Activated CD8-positive, alpha-beta memory T cell treated with anti-CD3 and anti-CD28 coated beads for 36 hours (primary cell): ENCODE data around the gene POMT2. TPM values are rescaled to one million over a fixed set of nuclear protein-coding genes. Genes with fewer than 3 reads are reported as not detected.
"Not testable (repeated sequence)": the region's sequence is repeated elsewhere in the genome, so short reads cannot be mapped to it uniquely, and the experiment has no call there.

Source experiments
- CTCF ChIA-PET: fragments of 350-600 bp; sonication (Branson Sonifier 250); formaldehyde crosslinking; loops from one replicate; lab custom pipeline; 2021; ENCODE audit warnings: antibody characterized with exemption; lab: Charles Lee
- POLR2A ChIA-PET: fragments of 350-600 bp; sonication (Branson Sonifier 250); formaldehyde crosslinking; loops from one replicate; lab custom pipeline; 2021; ENCODE audit warnings: antibody characterized with exemption; lab: Charles Lee
- total RNA-seq, 2 experiments: library from RNA; stranded (reverse); gene quantifications; one replicate each; pipeline ENCODE4 v1.2.3, GENCODE V29; 2021

POMT2 gene, protein sequence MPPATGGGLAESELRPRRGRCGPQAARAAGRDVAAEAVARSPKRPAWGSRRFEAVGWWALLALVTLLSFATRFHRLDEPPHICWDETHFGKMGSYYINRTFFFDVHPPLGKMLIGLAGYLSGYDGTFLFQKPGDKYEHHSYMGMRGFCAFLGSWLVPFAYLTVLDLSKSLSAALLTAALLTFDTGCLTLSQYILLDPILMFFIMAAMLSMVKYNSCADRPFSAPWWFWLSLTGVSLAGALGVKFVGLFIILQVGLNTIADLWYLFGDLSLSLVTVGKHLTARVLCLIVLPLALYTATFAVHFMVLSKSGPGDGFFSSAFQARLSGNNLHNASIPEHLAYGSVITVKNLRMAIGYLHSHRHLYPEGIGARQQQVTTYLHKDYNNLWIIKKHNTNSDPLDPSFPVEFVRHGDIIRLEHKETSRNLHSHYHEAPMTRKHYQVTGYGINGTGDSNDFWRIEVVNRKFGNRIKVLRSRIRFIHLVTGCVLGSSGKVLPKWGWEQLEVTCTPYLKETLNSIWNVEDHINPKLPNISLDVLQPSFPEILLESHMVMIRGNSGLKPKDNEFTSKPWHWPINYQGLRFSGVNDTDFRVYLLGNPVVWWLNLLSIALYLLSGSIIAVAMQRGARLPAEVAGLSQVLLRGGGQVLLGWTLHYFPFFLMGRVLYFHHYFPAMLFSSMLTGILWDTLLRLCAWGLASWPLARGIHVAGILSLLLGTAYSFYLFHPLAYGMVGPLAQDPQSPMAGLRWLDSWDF
- 10 to 100 TPM; 23.7 to 26.5 TPM for total RNA-seq

- CTCF ChIA-PET, result interaction anchor here (0.7 to 1.4 kb wide), 6 partner anchors 18 to 226 kb away, joined by 3 to 5 read pairs (median 3); no protein-coding TSS in a partner anchor
Measured at GRCh38 chr14:77320238-77320935, at the start of gene POMT2. Gene POMT2, minus strand, starts transcription at chr14:77320883. Its CDS starts 202 bp downstream, at chr14:77320681.

GRCh38 chr14:77369285-77369684 lies 48.6 kb upstream of the POMT2 start:
- ChIA-PET CTCF (interaction anchor here (0.7 kb wide), 1 partner anchor 12 kb away, joined by 3 read pairs; no protein-coding TSS in a partner anchor), POLR2A (no interaction called here)

More at GRCh38 chr14:77320238-77320935, at the start of gene POMT2:
- POLR2A ChIA-PET, result interaction anchor here (0.6 to 2.3 kb wide), 3 partner anchors 17 to 57 kb away, joined by 3 to 12 read pairs (median 10); partner anchors contain the start of genes SAMD15 and TMED8

DNA sequence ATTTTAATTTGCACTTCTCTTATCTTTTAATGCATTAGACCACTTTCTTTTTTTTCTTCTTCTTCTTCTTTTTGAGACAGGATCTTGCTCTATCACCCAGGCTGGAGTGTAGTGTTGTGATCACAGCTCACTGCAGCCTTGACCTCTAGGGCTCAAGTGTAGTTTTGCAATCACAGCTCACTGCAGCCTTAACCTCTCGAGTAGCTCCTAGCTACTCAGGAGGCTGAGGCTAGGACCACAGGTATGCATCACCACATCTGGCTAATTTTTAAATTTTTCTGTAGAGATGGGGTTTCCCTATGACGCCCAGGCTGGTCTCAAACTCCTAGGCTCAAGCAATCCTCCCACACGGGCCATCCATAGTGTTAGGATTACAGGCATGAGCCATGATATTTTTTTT lies 43.5 kb upstream of the POMT2 start:
- ChIA-PET POLR2A (no interaction called here), CTCF (no interaction called here)

DNA sequence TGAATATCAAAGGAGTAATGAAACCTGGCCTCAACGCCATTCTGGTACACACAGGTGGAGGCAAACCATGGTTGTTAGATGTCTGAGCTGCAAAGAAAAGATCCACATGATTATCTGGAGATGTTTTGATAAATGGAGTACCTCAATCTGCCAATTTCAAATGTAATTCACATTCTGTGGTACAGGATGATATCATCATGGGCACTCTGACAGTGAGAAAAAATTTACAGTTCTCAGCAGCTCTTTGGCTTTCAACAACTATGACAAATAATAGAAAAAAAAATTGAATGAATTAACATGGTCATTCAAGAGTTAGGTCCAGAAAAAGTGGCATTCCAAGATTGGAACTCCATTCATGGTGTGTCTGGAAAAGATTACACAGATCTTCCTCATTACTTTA lies 38.9 kb upstream of the POMT2 start:
- ChIA-PET POLR2A (no interaction called here), CTCF (no interaction called here)

DNA sequence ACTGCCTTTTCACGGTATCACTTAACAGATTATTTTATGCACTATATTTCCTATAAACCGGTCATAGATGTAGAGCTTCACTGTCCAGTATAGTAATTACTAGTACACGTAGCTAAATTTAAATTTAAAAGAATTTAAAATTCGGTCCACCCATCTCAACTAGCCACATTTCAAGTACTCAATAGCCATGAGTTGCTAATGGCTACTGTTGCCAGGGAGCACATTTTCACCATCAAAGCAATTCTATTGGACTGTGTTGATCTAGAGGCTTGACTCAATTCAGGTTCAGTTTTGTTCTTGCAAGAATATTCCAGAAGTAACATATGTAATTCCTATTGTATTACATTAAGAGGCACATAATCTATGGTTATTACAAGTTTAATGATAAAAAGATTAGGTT lies 36.2 kb upstream of the POMT2 start:
- ChIA-PET CTCF (no interaction called here), POLR2A (no interaction called here)

- ChIA-PET CTCF (no interaction called here), POLR2A (no interaction called here)
Measured at GRCh38 chr14:77355811-77356210, 35.1 kb upstream of the POMT2 start.

DNA sequence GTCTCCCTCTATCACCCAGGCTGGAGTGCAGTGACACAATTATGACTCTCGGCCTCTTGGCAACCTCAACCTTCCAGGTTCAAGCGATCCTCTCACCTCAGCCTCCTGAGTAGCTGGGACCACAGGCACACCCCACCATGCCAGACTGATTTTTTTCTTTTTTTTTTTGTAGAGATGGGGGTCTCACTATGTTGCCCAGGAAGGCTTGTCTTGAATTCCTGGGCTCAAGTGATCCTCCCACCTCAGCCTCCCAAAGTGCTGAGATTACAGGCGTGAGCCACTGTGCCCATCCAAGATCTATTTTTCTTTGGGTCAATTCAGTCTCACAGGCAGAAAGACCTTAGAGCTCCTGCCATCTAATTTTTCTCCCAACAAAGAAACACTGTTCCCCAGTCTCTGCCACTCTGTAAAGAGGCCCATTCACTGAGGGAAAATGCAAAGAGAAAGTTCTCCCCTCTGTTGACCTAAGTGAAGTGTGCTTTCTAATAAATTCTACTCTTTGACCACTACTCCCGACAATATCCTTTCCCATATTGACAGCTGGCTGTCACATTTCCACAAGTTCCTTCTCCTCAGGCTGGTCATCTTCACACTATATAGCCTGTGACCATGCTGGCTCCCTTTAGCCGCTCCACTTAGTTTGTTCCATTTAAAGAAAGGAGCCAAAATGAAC lies 32.9 kb upstream of the POMT2 start:
- CTCF ChIA-PET, result no interaction called here

GRCh38 chr14:77347751-77348150 lies 27.1 kb upstream of the POMT2 start:
- ChIA-PET POLR2A (no interaction called here), CTCF (no interaction called here)

More for the DNA sequence above, 32.9 kb upstream of the POMT2 start:
- POLR2A ChIA-PET, result no interaction called here

GRCh38 chr14:77346495-77346894 lies 25.8 kb upstream of the POMT2 start:
- CTCF ChIA-PET, result no interaction called here

GRCh38 chr14:77344377-77344996 lies 23.8 kb upstream of the POMT2 start:
- POLR2A ChIA-PET, result no interaction called here

More at GRCh38 chr14:77346495-77346894, 25.8 kb upstream of the POMT2 start:
- POLR2A ChIA-PET, result interaction anchor here (0.6 to 0.7 kb wide), 3 partner anchors 37 to 84 kb away, joined by 3 to 8 read pairs (median 4); no protein-coding TSS in a partner anchor

GRCh38 chr14:77343662-77344061 lies 23.0 kb upstream of the POMT2 start:
- ChIA-PET POLR2A (no interaction called here), CTCF (no interaction called here)

More at GRCh38 chr14:77344377-77344996, 23.8 kb upstream of the POMT2 start:
- CTCF ChIA-PET, result interaction anchor here (0.6 kb wide), 1 partner anchor 52 kb away, joined by 3 read pairs; no protein-coding TSS in a partner anchor

- POLR2A ChIA-PET, result no interaction called here
- CTCF ChIA-PET, result no interaction called here
Measured at GRCh38 chr14:77342726-77343397, 22.2 kb upstream of the POMT2 start.

DNA sequence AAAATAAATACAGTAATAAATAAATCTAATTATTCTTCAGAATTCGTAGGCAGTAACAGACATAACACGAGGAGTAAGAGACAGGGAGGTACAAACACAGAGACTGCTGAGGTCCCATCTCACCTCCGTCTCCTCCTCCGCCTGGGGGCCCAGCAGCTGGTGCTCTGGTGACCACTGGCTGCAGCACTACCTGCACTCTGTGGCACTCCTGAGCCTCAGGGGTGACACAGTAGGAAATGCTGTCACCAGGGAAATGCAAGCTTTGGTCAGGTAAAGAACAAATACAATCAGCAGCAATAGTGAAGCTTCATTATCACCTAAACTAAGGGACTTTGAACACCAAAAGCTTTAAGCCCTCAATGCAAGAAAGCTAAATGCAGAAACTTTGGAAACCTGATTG lies 19.7 kb upstream of the POMT2 start:
- POLR2A ChIA-PET, result no interaction called here
- CTCF ChIA-PET, result no interaction called here

DNA sequence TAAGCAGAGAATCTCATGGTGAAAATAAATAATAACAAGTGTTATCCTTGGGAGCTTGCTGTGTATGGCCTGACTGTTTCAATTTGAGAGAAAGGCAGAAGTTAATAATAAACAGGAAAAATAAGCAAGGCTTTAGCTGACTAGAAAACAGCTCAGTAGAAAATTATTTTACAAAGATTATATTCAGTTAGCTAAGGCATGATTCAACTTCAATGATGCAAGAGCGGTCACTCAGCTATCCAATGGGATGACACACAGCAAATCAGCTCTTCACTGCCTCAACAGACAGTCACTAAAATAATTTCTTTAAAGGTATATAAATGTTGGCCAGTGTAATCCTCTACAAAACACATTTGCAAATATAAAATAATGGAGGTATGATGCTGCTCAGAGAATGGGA lies 18.7 kb upstream of the POMT2 start:
- ChIA-PET CTCF (no interaction called here), POLR2A (no interaction called here)

- CTCF ChIA-PET, result no interaction called here
Measured at GRCh38 chr14:77338302-77338701, 17.6 kb upstream of the POMT2 start.

GRCh38 chr14:77337880-77338279 lies 17.2 kb upstream of the POMT2 start:
- ChIA-PET CTCF (no interaction called here), POLR2A (no interaction called here)

More at GRCh38 chr14:77338302-77338701, 17.6 kb upstream of the POMT2 start:
- POLR2A ChIA-PET, result no interaction called here

- POLR2A ChIA-PET, result not testable (repeated sequence)
Measured at GRCh38 chr14:77337255-77337654, 16.6 kb upstream of the POMT2 start.

DNA sequence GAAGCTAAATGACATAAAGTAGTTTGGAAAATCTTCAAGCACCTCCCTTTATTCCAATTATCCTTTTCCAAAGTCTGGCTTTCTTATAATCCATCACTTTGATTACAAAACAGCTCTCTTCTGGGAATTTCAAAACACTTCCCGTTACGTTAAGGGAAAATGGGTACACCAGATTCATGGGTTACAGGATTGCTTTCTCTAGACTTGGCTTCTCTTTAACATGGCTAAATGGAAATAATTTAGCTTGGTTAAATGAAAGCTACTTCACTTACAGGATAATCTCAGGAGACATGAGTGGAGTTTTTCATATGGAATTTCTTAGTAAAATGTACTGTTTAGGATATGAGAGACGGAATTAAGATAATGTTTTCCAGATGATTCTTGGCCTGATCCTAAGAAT lies 14.9 kb upstream of the POMT2 start:
- ChIA-PET CTCF (no interaction called here), POLR2A (no interaction called here)

More at GRCh38 chr14:77337255-77337654, 16.6 kb upstream of the POMT2 start:
- CTCF ChIA-PET, result not testable (repeated sequence)
